Stimulated activated memory B cell treated with anti-CD40 and anti-IgM and Interleukin-4, amounts not matched to agents 10 μg/mL and 1 μg/mL and 100 μg/mL, for 72 hours (primary cell): ENCODE measurements around the gene TMEM164.

Experiments
- ATAC-seq: fragments of 150-1000 bp; cut with Tn5 transposase; 2 replicates; pipeline ENCODE4 v1.10.0; 2021
- H3K27ac Mint-ChIP-seq: one replicate; pipeline ENCODE4 v1.8.0; 2022; ENCODE audit warnings: mild to moderate bottlenecking, mixed read lengths
- H3K27me3 Mint-ChIP-seq: one replicate; pipeline ENCODE4 v1.8.0; 2022; ENCODE audit warnings: mixed read lengths
- H3K36me3 Mint-ChIP-seq: one replicate; pipeline ENCODE4 v1.8.0; 2022; ENCODE audit warnings: mixed read lengths
- H3K4me1 Mint-ChIP-seq: one replicate; pipeline ENCODE4 v1.8.0; 2022; ENCODE audit warnings: mixed read lengths
- H3K4me3 Mint-ChIP-seq: one replicate; pipeline ENCODE4 v1.8.0; 2022; ENCODE audit warnings: mild to moderate bottlenecking, moderate library complexity, mixed read lengths
- H3K9me3 Mint-ChIP-seq: one replicate; pipeline ENCODE4 v1.8.0; 2022; ENCODE audit warnings: mixed read lengths

TMEM164 gene

GRCh38 chrX:110163488-110163887 lies 160.6 kb downstream of the TMEM164 start:
- no peak for ATAC-seq
- Mint-ChIP-seq H3K9me3 (no peaks in the 10 kb centered on the region), H3K27ac (no peak overlapping the region), H3K4me3 (no peak overlapping the region), H3K36me3 (peaks cover 1% of the 10 kb centered on the region), H3K27me3 (no peaks in the 10 kb centered on the region), H3K4me1 (peaks cover 12% of the 10 kb centered on the region)

- peaks cover 22% of the 10 kb centered on the region for H3K36me3 Mint-ChIP-seq
- no peak overlapping the region for H3K27ac Mint-ChIP-seq
- ATAC-seq = no peak
- no peaks in the 10 kb centered on the region for H3K27me3 Mint-ChIP-seq
- H3K4me3 Mint-ChIP-seq = no peak overlapping the region
- peaks cover 29% of the 10 kb centered on the region for H3K4me1 Mint-ChIP-seq
- H3K9me3 Mint-ChIP-seq = no peaks in the 10 kb centered on the region
These were observed 165.1 kb downstream of the TMEM164 start for GRCh38 chrX:110167952-110168451.

GRCh38 chrX:110168585-110168984 lies 165.7 kb downstream of the TMEM164 start:
- Mint-ChIP-seq H3K36me3 (peaks cover 28% of the 10 kb centered on the region), H3K4me1 (peaks cover 34% of the 10 kb centered on the region), H3K4me3 (no peak overlapping the region), H3K27me3 (no peaks in the 10 kb centered on the region), H3K9me3 (no peaks in the 10 kb centered on the region), H3K27ac (no peak overlapping the region)
- ATAC-seq = no peak

- peaks cover 30% of the 10 kb centered on the region for H3K36me3 Mint-ChIP-seq
- H3K27me3 Mint-ChIP-seq = no peaks in the 10 kb centered on the region
- H3K4me3 Mint-ChIP-seq = no peak overlapping the region
- no peaks in the 10 kb centered on the region for H3K9me3 Mint-ChIP-seq
- ATAC-seq = no peak
- no peak overlapping the region for H3K27ac Mint-ChIP-seq
- H3K4me1 Mint-ChIP-seq = peaks cover 36% of the 10 kb centered on the region
These were observed 167.1 kb downstream of the TMEM164 start for GRCh38 chrX:110170029-110170428.

GRCh38 chrX:110171442-110171841 lies 168.5 kb downstream of the TMEM164 start:
- peaks cover 36% of the 10 kb centered on the region for H3K4me1 Mint-ChIP-seq
- no peaks in the 10 kb centered on the region for H3K27me3 Mint-ChIP-seq
- H3K27ac Mint-ChIP-seq = peak overlapping the region; percentile 68
- no peak for ATAC-seq
- H3K9me3 Mint-ChIP-seq = no peaks in the 10 kb centered on the region
- H3K4me3 Mint-ChIP-seq = no peak overlapping the region
- H3K36me3 Mint-ChIP-seq = peaks cover 30% of the 10 kb centered on the region

GRCh38 chrX:110172215-110172614 lies 169.3 kb downstream of the TMEM164 start:
- H3K36me3 Mint-ChIP-seq = peaks cover 30% of the 10 kb centered on the region
- no peaks in the 10 kb centered on the region for H3K27me3 Mint-ChIP-seq
- no peaks in the 10 kb centered on the region for H3K9me3 Mint-ChIP-seq
- H3K27ac Mint-ChIP-seq = peak overlapping the region; percentile 68
- ATAC-seq = peak; percentile 100
- no peak overlapping the region for H3K4me3 Mint-ChIP-seq
- H3K4me1 Mint-ChIP-seq = peaks cover 36% of the 10 kb centered on the region

- peaks cover 36% of the 10 kb centered on the region for H3K4me1 Mint-ChIP-seq
- peaks cover 29% of the 10 kb centered on the region for H3K36me3 Mint-ChIP-seq
- no peaks in the 10 kb centered on the region for H3K27me3 Mint-ChIP-seq
- H3K27ac Mint-ChIP-seq = peak overlapping the region; percentile 68
- no peak for ATAC-seq
- H3K9me3 Mint-ChIP-seq = no peaks in the 10 kb centered on the region
- no peak overlapping the region for H3K4me3 Mint-ChIP-seq
These were observed 170.6 kb downstream of the TMEM164 start for GRCh38 chrX:110173192-110174175.

GRCh38 chrX:110175146-110175545 lies 172.2 kb downstream of the TMEM164 start:
- Mint-ChIP-seq H3K27ac (no peak overlapping the region), H3K36me3 (peaks cover 24% of the 10 kb centered on the region), H3K4me1 (peaks cover 26% of the 10 kb centered on the region), H3K27me3 (no peaks in the 10 kb centered on the region), H3K9me3 (no peaks in the 10 kb centered on the region), H3K4me3 (no peak overlapping the region)
- ATAC-seq = no peak

- no peak overlapping the region for H3K27ac Mint-ChIP-seq
- H3K36me3 Mint-ChIP-seq = peaks cover 24% of the 10 kb centered on the region
- peaks cover 26% of the 10 kb centered on the region for H3K4me1 Mint-ChIP-seq
- H3K27me3 Mint-ChIP-seq = no peaks in the 10 kb centered on the region
- no peak overlapping the region for H3K4me3 Mint-ChIP-seq
- ATAC-seq = no peak
- no peaks in the 10 kb centered on the region for H3K9me3 Mint-ChIP-seq
These were observed 172.8 kb downstream of the TMEM164 start for GRCh38 chrX:110175696-110176095.

GRCh38 chrX:110178179-110178865 lies 175.4 kb downstream of the TMEM164 start:
- no peak overlapping the region for H3K27ac Mint-ChIP-seq
- H3K9me3 Mint-ChIP-seq = no peaks in the 10 kb centered on the region
- peaks cover 17% of the 10 kb centered on the region for H3K36me3 Mint-ChIP-seq
- H3K4me3 Mint-ChIP-seq = no peak overlapping the region
- H3K4me1 Mint-ChIP-seq = peaks cover 4% of the 10 kb centered on the region
- no peak for ATAC-seq
- no peaks in the 10 kb centered on the region for H3K27me3 Mint-ChIP-seq

GRCh38 chrX:110180176-110180927 lies 177.4 kb downstream of the TMEM164 start:
- no peak for ATAC-seq
- Mint-ChIP-seq H3K9me3 (peaks cover 6% of the 10 kb centered on the region), H3K36me3 (peaks cover 20% of the 10 kb centered on the region), H3K27ac (no peak overlapping the region), H3K27me3 (no peaks in the 10 kb centered on the region), H3K4me1 (no peaks in the 10 kb centered on the region), H3K4me3 (no peak overlapping the region)

GRCh38 chrX:110180928-110181310 lies 178.0 kb downstream of the TMEM164 start:
- no peaks in the 10 kb centered on the region for H3K27me3 Mint-ChIP-seq
- no peak for ATAC-seq
- no peaks in the 10 kb centered on the region for H3K4me1 Mint-ChIP-seq
- H3K9me3 Mint-ChIP-seq = peaks cover 6% of the 10 kb centered on the region
- no peak overlapping the region for H3K27ac Mint-ChIP-seq
- no peak overlapping the region for H3K4me3 Mint-ChIP-seq
- H3K36me3 Mint-ChIP-seq = peaks cover 20% of the 10 kb centered on the region

- Mint-ChIP-seq H3K36me3 (peaks cover 20% of the 10 kb centered on the region), H3K9me3 (peaks cover 6% of the 10 kb centered on the region), H3K4me3 (no peak overlapping the region), H3K27ac (no peak overlapping the region), H3K4me1 (no peaks in the 10 kb centered on the region), H3K27me3 (no peaks in the 10 kb centered on the region)
- ATAC-seq = no peak
These were observed 178.7 kb downstream of the TMEM164 start for GRCh38 chrX:110181459-110182137.

GRCh38 chrX:110182362-110182761 lies 179.4 kb downstream of the TMEM164 start:
- H3K27me3 Mint-ChIP-seq = no peaks in the 10 kb centered on the region
- no peak overlapping the region for H3K4me3 Mint-ChIP-seq
- peaks cover 20% of the 10 kb centered on the region for H3K36me3 Mint-ChIP-seq
- H3K4me1 Mint-ChIP-seq = no peaks in the 10 kb centered on the region
- ATAC-seq = no peak
- H3K9me3 Mint-ChIP-seq = peaks cover 6% of the 10 kb centered on the region
- H3K27ac Mint-ChIP-seq = no peak overlapping the region
